Immature natural killer cell (primary cell): ENCODE data around the gene SLC2A11. TPM values are rescaled to one million over a fixed set of nuclear protein-coding genes. Genes with fewer than 3 reads are reported as not detected.
"Not testable (repeated sequence)": the region's sequence is repeated elsewhere in the genome, so short reads cannot be mapped to it uniquely, and the experiment has no call there.

Experiments
- DNase-seq, 3 donors: peaks; one replicate each; pipeline ENCODE4 v3.0.0; 2022; ENCODE audit warnings: mixed read lengths in 1 of 3
- H3K27ac Mint-ChIP-seq, 6 donors: one replicate each; pipeline ENCODE4 v1.8.0; 2020; ENCODE audit warnings: mixed read lengths in 6 of 6, mild to moderate bottlenecking in 5 of 6, inconsistent platforms in 4 of 6, moderate library complexity in 3 of 6
- H3K27me3 Mint-ChIP-seq, 3 donors: one replicate each; pipeline ENCODE4 v1.8.0; 2020 to 2021; ENCODE audit warnings: low read depth in 3 of 3, mild to moderate bottlenecking in 3 of 3, mixed read lengths in 3 of 3, moderate library complexity in 3 of 3, inconsistent platforms in 1 of 3
- H3K36me3 Mint-ChIP-seq, 3 donors: one replicate each; pipeline ENCODE4 v1.8.0; 2020; ENCODE audit warnings: mixed read lengths in 3 of 3, inconsistent platforms in 2 of 3, mild to moderate bottlenecking in 2 of 3
- H3K4me1 Mint-ChIP-seq, 2 donors: one replicate each; pipeline ENCODE4 v1.8.0; 2020; ENCODE audit warnings: inconsistent platforms in 2 of 2, mild to moderate bottlenecking in 2 of 2, mixed read lengths in 2 of 2, moderate library complexity in 1 of 2
- H3K4me3 Mint-ChIP-seq, 5 donors: one replicate each; pipeline ENCODE4 v1.8.0; 2020; ENCODE audit warnings: mild to moderate bottlenecking in 5 of 5, mixed read lengths in 5 of 5, inconsistent platforms in 3 of 5, moderate library complexity in 3 of 5
- H3K9me3 Mint-ChIP-seq, 6 donors: one replicate each; pipeline ENCODE4 v1.8.0; 2020; ENCODE audit warnings: mild to moderate bottlenecking in 6 of 6, mixed read lengths in 6 of 6, inconsistent platforms in 4 of 6, moderate library complexity in 3 of 6
- polyA plus RNA-seq, 3 donors: library from polyadenylated mRNA; unstranded; fragments of 300-500 nt; fragmentation: Illumina TruSeq; gene quantifications; one replicate each; pipeline ENCODE4 v1.2.3, GENCODE V29; 2021

The SLC2A11 gene
- polyA plus RNA-seq, 3 donors from 2014 or later: 0.48 to 3.0 (median 2.0) TPM

GRCh38 chr22:23903328-23903971 is 45.8 kb downstream of the SLC2A11 start:
- peaks cover 0 to 3% (median 3%) of the 10 kb centered on the region in 3 donors for H3K36me3 Mint-ChIP-seq
- peak overlapping the region in 1 of 6 donors; percentile 17 for H3K27ac Mint-ChIP-seq

GRCh38 chr22:23904573-23905254 is 47.0 kb downstream of the SLC2A11 start:
- no peaks in the 10 kb centered on the region for H3K9me3 Mint-ChIP-seq
- H3K4me1 Mint-ChIP-seq: no peaks in the 10 kb centered on the region
- no peak overlapping the region for H3K27ac Mint-ChIP-seq
- H3K36me3 Mint-ChIP-seq: peaks cover 0 to 3% (median under 1%) of the 10 kb centered on the region in 3 donors
- DNase-seq: no peak
- H3K4me3 Mint-ChIP-seq: no peak overlapping the region
- peaks cover 1 to 3% (median 3%) of the 10 kb centered on the region in 3 donors for H3K27me3 Mint-ChIP-seq

More at GRCh38 chr22:23903328-23903971, 45.8 kb downstream of the SLC2A11 start:
- Mint-ChIP-seq H3K27me3 (peaks cover under 1 to 3% (median 1%) of the 10 kb centered on the region in 3 donors), H3K4me3 (no peak overlapping the region), H3K9me3 (no peaks in the 10 kb centered on the region), H3K4me1 (no peaks in the 10 kb centered on the region)
- DNase-seq: no peak

DNA sequence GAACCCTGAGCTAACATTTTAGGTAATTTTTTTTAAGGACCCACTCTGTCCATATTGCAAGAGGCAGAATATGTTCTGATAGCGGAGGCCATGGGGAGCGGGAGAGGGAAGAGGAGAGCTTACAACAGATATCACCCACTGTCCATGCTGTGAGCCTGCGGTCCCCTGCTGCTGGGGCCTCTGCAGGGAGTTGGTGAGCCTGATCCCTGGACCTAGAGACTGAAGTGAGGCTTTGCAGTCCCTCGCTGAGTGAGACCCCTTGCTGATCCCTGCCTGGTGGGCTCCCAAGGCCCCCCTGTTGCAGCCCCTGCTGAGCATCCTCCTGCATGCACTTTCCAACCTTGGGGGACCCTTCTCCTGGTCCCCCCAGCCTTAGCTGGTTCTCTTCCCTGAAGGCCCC is 49.0 kb downstream of the SLC2A11 start:
- Mint-ChIP-seq H3K9me3 (no peaks in the 10 kb centered on the region), H3K36me3 (no peaks in the 10 kb centered on the region), H3K27me3 (peaks cover 0 to 3% (median 1%) of the 10 kb centered on the region in 3 donors), H3K27ac (no peak overlapping the region), H3K4me3 (no peak overlapping the region), H3K4me1 (no peaks in the 10 kb centered on the region)
- DNase-seq: no peak

- not testable (repeated sequence) for H3K9me3 Mint-ChIP-seq, H3K27me3 Mint-ChIP-seq, H3K27ac Mint-ChIP-seq, DNase-seq, H3K36me3 Mint-ChIP-seq, H3K4me1 Mint-ChIP-seq, H3K4me3 Mint-ChIP-seq
These were observed 49.7 kb downstream of the SLC2A11 start for GRCh38 chr22:23907423-23907822.

GRCh38 chr22:23908587-23909205 is 51.0 kb downstream of the SLC2A11 start:
- DNase-seq: no peak
- Mint-ChIP-seq H3K4me3 (no peak overlapping the region), H3K9me3 (no peaks in the 10 kb centered on the region), H3K27ac (no peak overlapping the region), H3K4me1 (peaks cover 8 to 14% of the 10 kb centered on the region in 2 donors), H3K27me3 (peaks cover 0 to 3% (median 3%) of the 10 kb centered on the region in 3 donors), H3K36me3 (no peaks in the 10 kb centered on the region)

GRCh38 chr22:23909296-23909898 is 51.7 kb downstream of the SLC2A11 start:
- no peaks in the 10 kb centered on the region for H3K36me3 Mint-ChIP-seq
- H3K4me3 Mint-ChIP-seq: no peak overlapping the region
- H3K9me3 Mint-ChIP-seq: no peaks in the 10 kb centered on the region
- peaks cover 15 to 19% of the 10 kb centered on the region in 2 donors for H3K4me1 Mint-ChIP-seq
- no peak for DNase-seq
- H3K27me3 Mint-ChIP-seq: peaks cover 0 to 5% (median 3%) of the 10 kb centered on the region in 3 donors
- H3K27ac Mint-ChIP-seq: no peak overlapping the region

DNA sequence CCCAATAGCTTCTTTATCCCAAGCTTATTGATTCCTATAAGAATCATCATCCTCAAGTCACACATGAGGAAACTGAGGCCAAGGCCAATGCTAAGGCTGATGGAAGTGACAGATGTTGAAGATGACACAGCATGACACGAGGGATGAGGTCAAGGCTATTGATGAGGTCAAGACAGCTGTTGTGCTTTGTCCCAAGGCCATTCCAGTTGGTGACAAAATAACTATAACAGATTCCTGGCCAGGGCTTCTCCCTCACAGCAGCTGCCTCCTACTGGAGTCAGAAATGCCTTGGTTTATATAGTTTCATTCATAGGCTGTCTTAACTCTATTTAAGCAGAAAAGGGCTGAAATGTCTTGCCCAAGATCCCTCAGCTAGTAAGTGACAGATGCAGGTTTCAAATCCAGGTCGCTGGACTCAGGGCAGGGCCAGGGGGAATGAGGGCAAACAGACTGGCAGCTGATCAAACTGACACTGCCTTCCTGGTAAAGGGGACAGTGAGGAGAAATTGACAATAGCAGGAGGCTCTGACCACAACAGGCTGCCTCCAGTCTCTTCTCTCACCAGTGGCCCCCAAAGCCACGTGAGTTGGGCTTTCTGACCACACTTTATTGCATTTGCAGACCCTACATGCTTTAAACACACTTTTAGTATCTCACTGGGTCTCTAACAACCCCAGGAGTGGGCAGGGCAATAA is 53.0 kb downstream of the SLC2A11 start:
- Mint-ChIP-seq H3K36me3 (no peaks in the 10 kb centered on the region), H3K4me3 (no peak overlapping the region), H3K9me3 (no peaks in the 10 kb centered on the region), H3K27ac (no peak overlapping the region), H3K4me1 (peaks cover 19 to 21% of the 10 kb centered on the region in 2 donors), H3K27me3 (peaks cover 0 to 5% (median 3%) of the 10 kb centered on the region in 3 donors)
- DNase-seq: no peak

DNA sequence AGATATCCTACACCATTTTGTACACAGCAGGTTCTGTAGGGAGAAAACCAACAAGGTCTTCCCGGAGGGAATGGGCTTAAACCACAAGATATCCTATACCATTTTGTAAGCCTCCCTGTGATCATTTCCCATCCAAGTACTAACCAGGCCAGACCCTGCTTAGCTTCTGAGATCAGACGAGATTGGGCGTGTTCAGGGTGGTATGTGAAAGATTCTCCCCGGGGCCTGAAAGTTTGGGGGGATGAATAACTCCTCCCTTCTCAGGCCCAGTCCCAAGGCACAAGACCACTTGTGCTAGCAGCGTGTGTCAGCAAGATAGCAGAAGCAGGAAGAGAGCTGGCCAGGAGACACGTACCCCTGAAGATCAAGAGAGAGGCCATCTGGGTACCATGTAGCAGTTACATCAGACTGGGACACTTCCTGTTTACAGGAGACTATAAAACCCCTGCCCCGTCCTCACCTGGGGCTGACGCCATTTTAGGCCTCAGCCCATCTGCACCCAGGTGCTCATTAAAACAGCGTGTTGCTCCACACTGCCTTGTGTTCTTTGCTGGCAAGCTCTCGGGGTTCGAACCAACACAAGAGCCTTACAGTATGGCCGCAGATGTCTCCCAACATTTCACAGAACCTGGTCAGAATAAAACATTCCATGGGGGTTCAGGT is 53.8 kb downstream of the SLC2A11 start:
- no peak for DNase-seq
- Mint-ChIP-seq H3K36me3 (no peaks in the 10 kb centered on the region), H3K4me1 (peaks cover 19 to 21% of the 10 kb centered on the region in 2 donors), H3K9me3 (no peaks in the 10 kb centered on the region), H3K27ac (peak overlapping the region in 2 of 6 donors; percentile 13 to 40), H3K4me3 (no peak overlapping the region), H3K27me3 (peaks cover 0 to 5% (median 3%) of the 10 kb centered on the region in 3 donors)

- no peak for DNase-seq
- peaks cover 0 to 5% (median 3%) of the 10 kb centered on the region in 3 donors for H3K27me3 Mint-ChIP-seq
- H3K4me3 Mint-ChIP-seq: peak overlapping the region in 2 of 5 donors; percentile 47 to 48
- H3K9me3 Mint-ChIP-seq: no peaks in the 10 kb centered on the region
- H3K4me1 Mint-ChIP-seq: peaks cover 19 to 21% of the 10 kb centered on the region in 2 donors
- peak overlapping the region in 1 of 6 donors; percentile 88 for H3K27ac Mint-ChIP-seq
- H3K36me3 Mint-ChIP-seq: no peaks in the 10 kb centered on the region
These were observed 54.7 kb downstream of the SLC2A11 start for GRCh38 chr22:23912293-23912903.

DNA sequence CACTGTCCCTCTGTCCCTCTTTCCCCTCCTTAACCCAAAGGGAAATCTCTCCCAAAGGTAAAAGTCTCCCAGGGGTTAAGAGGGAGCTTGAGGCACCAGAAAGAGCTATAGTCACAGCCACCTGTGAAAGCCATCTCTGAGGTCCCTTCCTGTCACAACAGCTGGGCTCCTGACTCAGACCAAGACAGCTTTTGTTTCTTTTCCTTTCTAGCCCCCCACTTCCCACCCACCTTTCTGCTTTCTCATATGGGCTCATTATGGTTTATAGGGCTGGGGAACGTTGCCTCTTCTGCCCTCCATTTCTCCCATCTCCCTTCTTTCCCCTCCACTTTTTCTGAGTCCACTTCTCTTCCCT is 55.6 kb downstream of the SLC2A11 start:
- no peaks in the 10 kb centered on the region for H3K9me3 Mint-ChIP-seq
- no peaks in the 10 kb centered on the region for H3K36me3 Mint-ChIP-seq
- H3K27me3 Mint-ChIP-seq: peaks cover 0 to 5% (median 3%) of the 10 kb centered on the region in 3 donors
- peak overlapping the region; percentile 88 to 99 (median 96) for H3K27ac Mint-ChIP-seq
- peaks cover 19 to 21% of the 10 kb centered on the region in 2 donors for H3K4me1 Mint-ChIP-seq
- peak overlapping the region; percentile 92 to 97 (median 95) for H3K4me3 Mint-ChIP-seq
- DNase-seq: no peak

- peaks cover 19 to 21% of the 10 kb centered on the region in 2 donors for H3K4me1 Mint-ChIP-seq
- H3K9me3 Mint-ChIP-seq: no peaks in the 10 kb centered on the region
- no peaks in the 10 kb centered on the region for H3K36me3 Mint-ChIP-seq
- peak; percentile 98 for DNase-seq
- peak overlapping the region; percentile 88 to 99 (median 96) for H3K27ac Mint-ChIP-seq
- H3K27me3 Mint-ChIP-seq: peaks cover 0 to 5% (median 0%) of the 10 kb centered on the region in 3 donors
- H3K4me3 Mint-ChIP-seq: peak overlapping the region; percentile 92 to 97 (median 95)
These were observed 56.1 kb downstream of the SLC2A11 start for GRCh38 chr22:23913661-23914353.

DNA sequence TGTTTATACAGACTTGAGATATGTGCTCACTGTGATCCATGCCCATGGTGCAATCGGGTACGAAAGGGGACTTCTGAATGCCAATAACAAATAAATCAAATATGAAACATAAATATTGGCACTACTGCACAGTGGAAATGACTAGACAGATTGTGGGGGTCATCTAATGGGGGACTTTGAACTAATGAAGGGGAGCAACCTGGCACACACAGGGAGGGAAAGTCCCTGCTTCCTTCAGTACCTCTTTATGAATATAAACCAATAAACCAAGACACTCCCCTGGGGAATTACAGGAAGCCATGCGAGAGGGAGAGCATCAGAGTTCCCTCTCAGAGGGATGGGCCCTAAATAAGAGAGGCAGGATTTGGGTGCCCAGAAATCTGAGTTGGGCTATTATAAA is 57.6 kb downstream of the SLC2A11 start:
- DNase-seq: no peak
- H3K27me3 Mint-ChIP-seq: peaks cover 0 to 5% (median 0%) of the 10 kb centered on the region in 3 donors
- H3K27ac Mint-ChIP-seq: peak overlapping the region in 3 of 6 donors; percentile 3 to 88 (median 43)
- no peaks in the 10 kb centered on the region for H3K36me3 Mint-ChIP-seq
- H3K9me3 Mint-ChIP-seq: no peaks in the 10 kb centered on the region
- peaks cover 19 to 21% of the 10 kb centered on the region in 2 donors for H3K4me1 Mint-ChIP-seq
- no peak overlapping the region for H3K4me3 Mint-ChIP-seq
